NCI-H1092 (cell line): ENCODE measurements around the gene PSKH1.
"Not testable (repeated sequence)": the region's sequence is repeated elsewhere in the genome, so short reads cannot be mapped to it uniquely, and the experiment has no call there.

Experiments used
- DNase-seq: peaks from one replicate; lab custom pipeline; 2025; lab: John Stamatoyannopoulos, UW

Gene PSKH1

DNA sequence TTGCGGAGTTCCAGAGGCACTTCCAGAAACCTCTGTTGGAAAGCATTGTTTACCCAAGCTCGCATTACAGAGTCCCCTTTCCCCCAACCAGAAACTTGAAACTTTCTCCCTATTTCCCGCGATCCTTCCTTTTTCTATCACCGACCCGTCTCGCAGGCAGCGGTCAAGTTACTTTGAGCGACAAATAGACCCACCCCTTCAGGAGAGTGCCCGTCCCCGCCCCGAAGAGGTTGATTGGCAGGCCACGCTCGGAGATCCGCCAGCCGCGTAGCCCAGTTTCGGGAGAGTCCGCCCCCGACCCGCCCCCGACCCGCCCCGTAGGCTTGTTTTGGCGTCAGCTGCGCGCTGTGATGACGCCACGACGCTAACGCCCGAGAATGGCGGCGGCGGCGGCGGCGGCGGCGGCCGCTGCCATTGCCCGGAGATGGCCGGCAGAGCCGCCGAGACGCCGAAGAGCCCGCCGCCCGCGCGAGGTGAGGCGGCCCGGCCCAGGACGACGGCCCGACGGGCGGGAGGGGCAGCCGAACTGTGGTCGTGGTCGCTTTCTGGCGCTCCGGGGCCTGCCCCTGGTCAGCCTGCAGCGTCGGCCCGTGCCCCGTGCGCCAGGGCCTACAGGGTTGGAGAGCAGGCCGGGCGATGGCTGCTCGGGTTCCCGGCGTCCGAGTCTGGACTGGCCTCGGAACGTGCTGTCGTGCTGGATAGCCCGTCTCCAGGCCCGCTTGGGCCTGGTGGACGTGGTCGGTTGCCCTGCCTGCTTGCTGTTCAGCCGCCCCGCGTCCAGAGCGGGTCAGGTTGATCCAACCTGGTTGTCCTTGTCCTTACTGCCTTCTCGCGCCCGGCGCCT is at the start of gene PSKH1:
PSKH1 (plus strand) TSS at position 356 of the 844 bp plus-strand sequence. CDS start 15,496 bp downstream, outside the sequence.
- peak; percentile 95 for DNase-seq

DNA sequence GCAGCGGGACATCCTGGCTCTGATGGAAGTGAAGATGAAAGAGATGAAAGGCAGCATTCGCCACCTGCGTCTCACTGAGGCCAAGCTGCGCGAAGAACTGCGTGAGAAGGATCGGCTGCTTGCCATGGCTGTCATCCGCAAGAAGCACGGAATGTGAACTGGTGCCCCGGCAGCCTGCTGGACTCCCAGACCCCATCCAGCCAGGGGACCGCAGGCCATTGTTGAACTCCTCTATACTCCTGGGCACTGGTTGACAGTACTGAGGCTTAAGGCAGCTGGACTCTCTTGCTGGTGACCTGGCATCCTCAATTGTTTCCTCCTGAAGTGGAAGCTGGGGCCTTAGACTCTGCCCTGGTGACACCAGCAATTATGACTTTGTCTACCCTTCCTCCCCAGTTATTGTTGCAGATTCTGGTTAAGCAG is 49.7 kb upstream of the PSKH1 start:
- no peak for DNase-seq

DNA sequence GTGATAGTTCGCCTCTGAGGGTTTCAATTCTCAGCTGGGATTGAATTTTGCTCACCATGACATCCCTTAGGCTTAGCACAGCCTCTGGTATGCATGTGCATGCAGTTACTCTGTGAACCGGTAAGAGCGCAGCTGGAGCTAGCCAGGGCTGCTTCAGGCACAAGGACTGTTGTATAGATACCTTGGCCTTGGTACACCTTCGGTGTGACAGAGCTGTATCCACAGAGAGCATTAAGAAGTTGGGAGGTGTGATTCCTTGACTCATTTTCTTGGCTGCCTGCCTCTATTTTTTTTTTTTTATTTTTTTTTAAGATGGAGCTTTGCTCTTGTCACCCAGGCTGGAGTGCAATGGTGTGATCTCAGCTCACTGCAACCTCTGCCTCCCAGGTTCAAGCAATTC is 48.6 kb upstream of the PSKH1 start:
- DNase-seq: no peak

DNA sequence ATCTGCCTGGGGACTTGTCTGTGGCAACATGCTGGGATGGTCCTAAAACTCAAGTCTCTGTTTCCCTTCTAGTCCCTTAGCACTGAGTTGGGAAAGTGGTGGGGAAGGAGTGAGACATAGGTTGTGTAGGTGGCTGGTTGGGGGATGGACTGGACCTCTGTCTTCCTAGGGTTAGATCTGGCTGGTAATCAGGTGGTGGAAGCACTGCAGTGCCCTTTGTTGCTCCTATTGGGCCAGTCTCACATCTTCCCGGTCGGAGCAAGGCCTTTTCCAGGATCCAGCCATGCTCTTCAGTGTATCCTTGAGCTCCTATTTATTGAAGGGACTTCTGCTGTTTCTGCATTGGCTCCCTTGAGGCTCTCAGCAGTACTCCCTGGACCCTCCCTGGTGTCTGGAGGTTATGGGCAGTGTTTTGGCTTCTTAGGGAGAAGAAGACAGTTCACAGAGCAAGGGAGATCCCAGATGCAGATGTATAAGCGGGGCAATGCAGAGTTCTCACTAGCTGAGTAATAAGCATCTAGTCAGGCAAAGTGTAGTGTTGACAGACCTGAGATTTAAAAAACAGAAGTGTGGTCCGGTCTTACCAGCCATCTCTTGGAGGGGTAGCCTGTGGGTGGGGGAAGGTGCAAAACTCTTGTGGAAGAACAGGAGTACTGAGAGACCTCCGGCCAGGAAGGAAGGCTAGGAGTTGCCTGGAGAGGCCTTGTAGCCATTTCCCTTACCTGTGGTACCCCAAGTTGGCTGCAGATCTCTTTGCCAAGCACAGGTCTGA is 47.6 kb upstream of the PSKH1 start:
- DNase-seq: no peak

DNA sequence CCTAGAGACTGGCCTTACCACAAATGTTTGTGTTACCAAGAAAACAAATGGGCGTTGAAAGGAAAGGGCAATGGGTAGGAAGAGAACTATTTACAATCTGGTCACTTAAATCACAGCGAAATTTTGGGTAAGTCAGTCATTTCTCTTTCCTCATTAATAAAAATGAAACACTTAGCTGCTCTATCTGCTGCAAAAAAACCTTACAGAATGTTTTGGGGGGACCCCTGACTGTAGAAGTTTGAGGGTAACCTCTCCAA is 47.1 kb upstream of the PSKH1 start:
- no peak for DNase-seq

DNA sequence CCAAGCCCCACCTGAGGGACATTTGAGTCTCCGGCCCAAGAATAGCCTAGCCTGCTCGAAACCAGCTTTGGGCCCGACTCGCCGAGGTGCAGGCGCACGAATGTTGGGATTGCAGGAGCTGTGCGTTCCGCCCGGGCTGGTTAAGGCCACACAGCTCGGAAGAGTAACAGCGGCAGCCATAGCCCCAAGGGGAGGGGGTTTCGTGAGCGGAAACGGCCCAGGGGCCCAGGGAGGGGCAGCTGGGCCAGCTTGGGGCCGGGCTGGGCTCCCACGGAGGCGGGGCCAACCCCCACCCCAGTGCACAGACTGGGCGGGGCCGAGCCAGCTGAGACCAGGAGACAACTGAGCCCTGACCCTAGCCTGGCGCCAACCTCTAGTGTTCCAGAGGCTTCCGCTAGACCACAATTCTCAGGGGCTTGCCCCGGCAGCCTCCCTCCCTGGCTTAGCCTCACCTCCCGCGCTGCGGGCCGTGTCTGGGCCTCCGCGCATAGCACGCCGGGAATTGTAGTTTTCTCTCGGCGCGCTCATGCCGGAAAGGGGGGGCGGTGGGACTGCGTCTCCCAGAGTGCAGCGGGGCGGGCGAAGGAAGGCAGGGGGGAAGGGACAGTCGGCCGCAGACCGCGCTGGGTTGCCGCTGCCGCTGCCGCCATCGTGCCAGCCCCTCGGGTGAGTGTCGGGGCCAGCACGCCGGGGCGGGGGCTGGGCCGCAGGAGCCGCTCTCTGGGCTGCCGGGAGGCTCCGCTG is 46.6 kb upstream of the PSKH1 start, which contains the start of gene NUTF2:
NUTF2 (plus strand) TSS at position 614 of the 744 bp plus-strand sequence. CDS start 18,198 bp downstream, outside the sequence.
- peak; percentile 94 for DNase-seq

DNA sequence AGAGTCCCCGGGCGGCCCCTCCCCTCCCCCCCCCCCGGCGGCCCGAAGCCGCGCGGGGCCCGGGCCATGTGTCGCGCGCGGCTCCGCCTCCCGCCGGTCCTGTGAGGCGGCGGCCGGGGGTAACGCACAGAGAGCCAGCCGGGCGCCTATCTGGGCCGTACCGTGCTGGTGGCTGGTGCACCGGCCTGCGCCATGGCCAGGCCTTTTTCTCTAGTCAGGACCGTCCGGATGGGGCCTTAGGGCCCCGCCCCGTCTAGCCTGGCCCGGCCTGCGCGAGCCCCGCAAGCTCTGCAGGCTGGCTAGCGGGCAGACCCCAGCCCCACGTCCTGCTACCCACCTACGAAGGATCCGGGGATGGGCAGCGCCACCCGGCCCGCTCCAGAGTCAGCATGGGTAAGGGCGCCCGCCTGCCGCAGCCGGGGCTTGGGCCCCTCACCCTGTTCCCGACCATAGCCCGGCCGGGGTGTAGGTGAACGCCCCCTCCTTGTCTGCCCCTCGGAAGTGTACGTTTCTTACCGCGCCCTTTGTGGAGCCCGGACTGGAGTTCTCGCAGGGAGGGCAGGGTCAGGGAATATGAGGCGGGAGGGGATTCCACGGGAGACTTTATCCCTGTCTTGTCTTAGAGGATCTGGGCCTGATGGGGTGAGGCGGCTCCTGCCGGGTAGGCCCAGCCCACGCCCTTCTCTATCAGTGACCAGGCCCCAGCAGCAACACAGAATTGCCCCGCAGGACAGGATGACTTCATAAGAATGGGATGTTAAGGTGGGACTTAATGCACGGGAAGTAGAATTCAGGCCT is 45.8 kb upstream of the PSKH1 start, which contains the start of gene CENPT:
CENPT (minus strand) TSS at position 630 of the 798 bp plus-strand sequence. CDS start 13,834 bp downstream, outside the sequence.
- DNase-seq: no peak

DNA sequence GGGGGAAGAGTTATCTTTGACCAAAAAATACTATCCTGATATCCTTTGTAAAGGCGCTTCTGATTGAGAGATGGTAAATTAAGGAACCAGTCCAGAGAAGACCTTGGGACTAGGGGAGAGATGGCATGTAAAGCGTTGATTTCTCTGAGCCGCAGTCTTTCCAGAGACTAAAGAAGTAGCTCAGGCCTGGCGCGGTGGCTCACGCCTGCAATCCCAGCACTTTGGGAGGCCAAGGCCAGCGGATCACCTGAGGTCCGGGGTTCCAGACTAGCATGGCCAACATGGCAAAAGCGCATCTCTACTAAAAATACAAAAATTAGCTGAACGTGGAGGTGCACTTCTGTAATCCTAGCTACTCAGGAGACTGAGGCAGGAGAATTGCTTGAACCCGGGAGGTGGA is 44.9 kb upstream of the PSKH1 start:
- DNase-seq: no peak

DNA sequence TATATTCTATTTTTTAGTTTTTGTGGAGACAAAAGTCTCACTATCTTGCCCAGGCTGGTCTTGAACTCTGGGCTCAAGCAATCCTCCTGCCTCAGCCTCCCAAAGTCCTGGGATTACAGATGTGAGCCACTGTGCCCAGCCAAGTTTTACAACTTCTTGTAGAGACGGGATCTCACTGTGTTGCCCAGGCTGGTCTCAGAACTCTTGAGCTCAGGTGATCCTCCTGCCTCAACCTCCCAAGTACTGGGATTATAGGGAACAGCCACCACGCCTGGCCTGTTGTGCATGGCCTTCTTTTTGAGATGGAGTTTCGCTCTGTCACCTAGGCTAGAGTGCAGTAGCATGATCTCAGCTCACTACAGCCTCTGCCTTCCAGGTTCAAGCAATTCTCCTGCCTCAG is 39.4 kb upstream of the PSKH1 start:
- no peak for DNase-seq

DNA sequence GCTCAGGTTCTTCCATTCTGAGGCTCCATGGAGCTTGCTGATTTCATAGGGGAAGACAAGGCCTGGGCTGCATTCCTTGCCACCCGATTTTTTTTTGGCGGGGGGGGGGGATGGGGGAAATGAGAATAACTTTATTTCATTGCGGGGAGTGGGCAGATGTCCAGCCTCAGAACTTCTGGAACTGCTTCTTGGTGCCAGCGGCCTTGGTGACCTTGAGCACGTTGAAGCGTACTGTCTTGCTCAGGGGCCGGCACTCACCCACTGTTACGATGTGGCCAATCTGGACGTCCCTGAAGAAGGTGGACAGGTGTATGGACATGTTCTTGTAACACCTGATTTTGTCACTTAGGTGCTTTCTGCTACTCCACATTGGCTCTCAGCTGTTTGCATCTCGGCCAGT is 37.3 kb upstream of the PSKH1 start:
- DNase-seq: no peak

DNA sequence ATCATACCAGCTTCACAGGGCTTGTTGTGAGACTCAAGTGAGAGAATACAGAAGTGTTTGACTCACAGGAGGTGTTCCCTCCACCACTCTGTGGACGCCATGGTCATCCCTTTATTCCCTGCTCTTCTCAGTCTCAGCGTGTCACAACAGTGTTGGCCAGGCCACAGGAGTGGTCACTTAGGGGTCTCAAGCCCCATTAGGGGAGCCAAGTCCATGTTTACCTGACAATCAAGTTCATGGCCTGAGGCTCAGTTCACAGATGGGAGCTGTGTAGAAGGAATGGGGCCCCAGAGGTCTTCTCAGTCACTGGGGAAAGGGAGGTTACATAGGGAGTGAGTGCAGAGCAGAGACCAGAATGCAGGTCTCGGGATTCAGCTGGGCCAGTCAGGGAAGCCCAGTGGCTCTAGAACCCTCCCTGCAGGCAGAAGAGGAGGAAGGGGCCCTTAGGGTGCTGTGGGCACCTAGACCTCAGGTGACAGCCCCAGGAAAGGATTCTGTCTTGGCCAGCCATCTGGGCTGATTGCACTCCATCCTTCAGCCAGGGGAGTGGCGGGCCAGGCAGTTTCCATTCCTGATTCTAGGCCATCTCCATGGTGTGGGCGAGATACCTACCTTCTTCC is 36.0 kb upstream of the PSKH1 start:
- DNase-seq: no peak

DNA sequence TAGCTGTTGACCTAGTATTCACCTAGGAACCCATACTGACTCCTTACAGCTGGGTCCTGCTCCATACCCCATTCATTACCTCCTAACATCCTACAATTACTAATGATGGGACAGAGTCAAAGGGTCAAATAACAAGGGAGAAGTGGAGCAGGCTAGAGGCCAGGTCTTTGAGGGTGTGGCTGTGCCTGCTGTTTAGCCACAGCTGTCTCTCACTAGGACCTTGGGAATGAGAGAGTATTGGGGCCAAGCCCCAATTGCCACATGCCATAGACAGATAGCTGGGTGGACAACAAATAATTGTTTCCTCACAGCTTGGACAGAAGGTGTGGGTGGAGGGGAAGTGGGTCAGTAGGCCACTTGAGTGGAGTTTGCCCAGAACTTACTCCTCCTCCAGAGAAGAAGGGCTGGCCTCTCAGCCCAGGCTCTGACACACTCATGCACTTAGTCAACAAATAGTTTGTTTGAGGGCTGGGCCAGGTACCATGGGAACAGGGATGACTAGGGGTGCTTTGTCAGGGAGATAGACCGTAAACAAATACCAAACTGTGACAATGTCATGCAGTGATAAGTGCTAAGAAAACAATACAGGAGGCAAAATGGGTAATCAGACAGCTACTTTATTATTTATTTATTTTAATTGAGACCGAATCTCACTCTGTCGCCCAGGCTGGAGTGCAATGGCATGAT is 35.4 kb upstream of the PSKH1 start:
- DNase-seq: no peak

DNA sequence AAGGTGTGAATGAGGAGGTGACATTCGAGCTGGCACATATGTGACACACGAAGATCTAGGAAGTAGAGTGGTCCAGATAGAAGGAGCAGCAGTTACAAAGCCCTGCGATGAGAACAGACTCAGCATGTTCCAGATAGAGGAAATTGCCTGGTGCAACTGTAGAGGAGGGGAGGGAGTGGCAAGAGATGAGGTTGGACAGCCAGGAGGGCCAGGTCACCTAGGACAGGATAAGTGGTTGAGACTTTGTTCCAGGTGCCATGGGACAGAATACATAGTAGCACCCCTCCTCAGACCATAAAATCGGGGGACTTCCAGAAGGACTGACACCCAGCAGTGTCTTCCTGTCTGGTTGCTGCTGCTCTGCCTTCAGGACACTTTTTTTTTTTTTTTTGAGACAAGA is 34.6 kb upstream of the PSKH1 start:
- no peak for DNase-seq

DNA sequence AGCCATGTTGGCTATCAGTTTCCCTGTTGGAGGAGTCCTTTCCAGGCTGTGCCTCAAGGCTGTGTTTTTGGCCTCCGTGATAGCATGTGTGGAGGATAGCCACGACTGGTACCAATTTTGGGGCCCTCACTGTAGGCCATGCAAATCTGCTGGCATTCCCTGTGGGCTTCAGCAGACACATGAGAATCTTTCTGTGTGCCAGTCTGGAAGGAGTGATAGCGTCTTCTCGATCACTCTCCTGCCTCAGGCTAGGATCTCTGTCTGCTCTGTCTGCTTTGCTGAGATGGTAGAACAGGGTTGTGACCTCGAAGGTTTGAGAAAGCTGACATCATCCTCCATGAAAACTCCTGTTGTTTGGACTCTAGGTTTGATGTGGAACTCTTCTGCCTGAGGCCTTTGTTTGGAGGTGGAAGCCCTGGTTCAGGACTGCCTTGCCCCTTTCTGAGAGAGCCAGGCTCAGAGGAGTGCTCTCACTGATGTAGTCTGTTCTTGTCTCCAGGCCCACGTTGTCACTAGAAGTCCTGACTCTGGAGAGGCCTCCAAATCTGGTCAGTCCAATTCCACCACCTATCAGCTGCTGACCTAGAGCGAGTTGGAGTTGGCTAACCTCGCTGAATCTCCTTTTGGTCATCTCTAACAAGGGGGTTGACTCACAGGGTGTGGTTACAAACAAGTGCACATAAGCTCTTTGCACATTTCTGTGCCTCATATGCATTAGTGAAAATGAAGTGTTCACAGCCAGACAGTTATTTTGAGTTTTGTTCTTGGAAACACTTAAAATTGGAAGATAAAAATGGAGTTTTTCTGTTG is 32.3 kb upstream of the PSKH1 start:
- DNase-seq: no peak

DNA sequence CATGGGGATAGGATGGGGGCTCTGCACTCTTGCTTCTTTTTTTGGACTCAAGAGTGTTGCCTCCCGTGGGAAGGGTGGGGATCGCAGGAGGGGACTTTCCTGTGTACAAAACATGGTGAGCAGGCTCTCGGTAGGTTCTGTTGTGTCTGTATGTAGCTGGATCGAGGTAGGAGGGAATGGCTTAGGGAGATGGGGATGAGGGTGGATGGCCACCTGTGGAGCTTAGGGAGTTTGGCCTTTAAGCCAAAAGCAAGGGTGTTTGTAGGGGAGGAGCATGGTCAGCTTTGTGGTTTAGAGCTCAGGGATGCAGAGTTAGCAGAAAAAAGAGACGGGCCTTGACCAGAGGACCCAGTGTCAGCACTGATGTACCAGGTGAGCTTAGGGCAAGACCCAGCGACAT is 31.2 kb upstream of the PSKH1 start:
- DNase-seq: no peak

DNA sequence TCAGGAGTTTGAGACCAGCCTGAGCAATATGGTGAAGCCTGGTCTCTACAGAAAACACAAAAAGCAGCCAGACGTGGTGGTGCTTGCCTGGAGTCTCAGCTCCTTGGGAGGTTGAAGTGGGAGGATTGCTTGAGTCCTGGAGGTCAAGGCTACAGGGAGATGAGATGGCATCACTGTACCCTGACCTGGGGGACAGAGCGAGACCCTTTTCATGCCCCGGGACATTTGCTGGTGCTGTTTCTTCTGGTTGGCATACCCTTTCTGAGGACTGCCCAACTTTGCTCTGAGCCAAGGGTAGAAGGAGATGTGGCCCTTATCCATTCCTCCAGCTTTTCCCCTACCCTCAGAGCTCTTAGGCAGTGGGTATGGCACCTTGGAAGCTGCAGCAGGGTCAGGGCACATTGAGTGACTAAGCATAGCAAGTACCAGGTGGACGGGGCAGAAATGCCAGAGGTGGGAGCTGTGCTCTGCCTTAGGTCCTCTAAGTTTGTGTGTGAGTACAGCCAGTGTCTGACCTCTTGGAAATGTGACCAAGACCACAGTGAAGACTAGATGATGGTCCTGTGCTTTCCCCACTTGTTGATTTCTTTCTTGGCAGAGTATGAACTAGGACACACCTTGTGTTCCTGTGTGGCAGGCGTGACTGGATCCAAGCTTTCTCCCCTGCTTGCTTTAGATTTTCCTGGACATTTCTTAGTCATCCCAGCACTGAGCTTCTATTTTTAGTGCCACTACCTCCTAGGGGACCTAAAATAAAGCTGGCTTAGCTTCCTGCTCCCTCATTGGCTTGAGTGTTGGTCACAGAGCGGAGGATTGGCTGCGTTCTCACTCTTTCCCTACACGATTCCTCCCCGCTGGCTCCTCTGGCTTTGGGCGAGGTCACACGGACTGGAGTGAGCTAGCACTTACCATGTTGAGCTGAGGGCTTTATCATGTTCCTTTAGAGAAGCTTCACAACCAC is 30.2 kb upstream of the PSKH1 start:
- DNase-seq: no peak

DNA sequence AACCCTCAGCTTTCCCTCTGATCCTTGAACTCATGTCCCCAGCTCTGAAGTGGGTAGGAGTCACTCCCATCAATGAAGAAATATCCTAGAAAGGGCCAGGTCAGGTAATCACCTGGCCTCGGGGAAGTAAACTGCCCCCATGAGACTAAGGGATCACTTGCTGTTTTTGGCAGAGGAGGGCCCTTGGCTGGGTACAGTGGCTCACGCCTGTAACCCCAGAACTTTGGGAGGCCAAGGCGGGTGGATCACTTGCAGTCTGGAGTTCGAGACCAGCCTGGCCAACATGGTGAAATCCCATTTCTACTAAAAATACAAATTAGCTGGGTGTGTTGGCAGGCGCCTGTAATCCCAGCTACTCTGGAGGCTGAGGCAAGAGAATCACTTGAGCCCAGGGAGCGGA is 29.0 kb upstream of the PSKH1 start:
- not testable (repeated sequence) for DNase-seq

DNA sequence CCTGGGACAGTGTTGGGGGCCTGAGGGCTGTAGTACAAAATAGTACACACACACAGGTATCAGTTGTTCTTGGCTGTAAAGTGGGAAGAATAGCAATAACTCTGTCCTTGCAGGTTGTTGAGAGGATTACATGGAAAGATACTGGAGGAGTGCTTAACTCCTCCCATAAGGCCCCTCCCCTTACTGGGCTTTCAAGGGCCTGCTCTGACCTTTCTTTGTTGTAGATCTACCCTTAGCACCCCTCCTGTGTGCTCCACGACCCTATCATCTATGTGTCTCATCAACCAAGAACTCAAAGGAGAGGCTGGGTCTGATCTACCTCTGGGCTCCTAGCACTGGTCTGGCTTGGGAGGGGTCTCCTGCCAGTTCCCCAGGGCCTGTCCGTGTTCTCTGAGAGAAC is 28.5 kb upstream of the PSKH1 start:
- DNase-seq: no peak

DNA sequence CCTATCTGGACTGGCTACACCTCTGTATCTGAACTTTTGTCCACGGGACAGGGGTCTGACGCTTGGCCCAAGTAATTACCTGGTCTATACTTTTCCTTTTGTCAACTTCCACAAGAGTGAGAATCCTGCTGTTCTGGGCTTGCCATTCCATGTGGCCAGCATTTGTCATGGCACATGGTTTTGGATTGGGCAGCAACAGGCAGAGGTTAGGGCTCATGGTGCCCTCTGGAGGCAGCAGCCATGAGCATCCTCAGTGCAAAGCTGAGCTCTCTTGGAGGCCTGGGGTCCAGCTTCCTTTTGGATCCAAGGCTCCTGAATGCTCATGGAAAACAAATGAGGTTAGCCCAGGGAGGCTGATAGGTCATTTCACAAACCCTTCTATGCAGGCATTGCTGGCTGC is 27.7 kb upstream of the PSKH1 start:
- DNase-seq: no peak
